ENCODE measurements around the gene SPOUT1.

GRCh38 chr9:128788445-128788844 is 41.1 kb downstream of the SPOUT1 start:
- TF ChIP-seq CTCF (IDR thresholded peaks at IDR 0.05) (no peak), POLR2A (IDR thresholded peaks at IDR 0.05) (no peak), POLR2AphosphoS5 (IDR thresholded peaks at IDR 0.05; ENCODE audit: insufficient read depth in 1 of 2, low read depth in 1 of 2) (no peak)
